NCI-H2171 treated with DMSO at 0.1 percent for 48 hours (cell line): Measurements from ENCODE around the gene SMAD7.

ENCODE experiments used
- DNase-seq: peaks from one replicate; lab custom pipeline; 2025; lab: John Stamatoyannopoulos, UW

Gene SMAD7

DNA sequence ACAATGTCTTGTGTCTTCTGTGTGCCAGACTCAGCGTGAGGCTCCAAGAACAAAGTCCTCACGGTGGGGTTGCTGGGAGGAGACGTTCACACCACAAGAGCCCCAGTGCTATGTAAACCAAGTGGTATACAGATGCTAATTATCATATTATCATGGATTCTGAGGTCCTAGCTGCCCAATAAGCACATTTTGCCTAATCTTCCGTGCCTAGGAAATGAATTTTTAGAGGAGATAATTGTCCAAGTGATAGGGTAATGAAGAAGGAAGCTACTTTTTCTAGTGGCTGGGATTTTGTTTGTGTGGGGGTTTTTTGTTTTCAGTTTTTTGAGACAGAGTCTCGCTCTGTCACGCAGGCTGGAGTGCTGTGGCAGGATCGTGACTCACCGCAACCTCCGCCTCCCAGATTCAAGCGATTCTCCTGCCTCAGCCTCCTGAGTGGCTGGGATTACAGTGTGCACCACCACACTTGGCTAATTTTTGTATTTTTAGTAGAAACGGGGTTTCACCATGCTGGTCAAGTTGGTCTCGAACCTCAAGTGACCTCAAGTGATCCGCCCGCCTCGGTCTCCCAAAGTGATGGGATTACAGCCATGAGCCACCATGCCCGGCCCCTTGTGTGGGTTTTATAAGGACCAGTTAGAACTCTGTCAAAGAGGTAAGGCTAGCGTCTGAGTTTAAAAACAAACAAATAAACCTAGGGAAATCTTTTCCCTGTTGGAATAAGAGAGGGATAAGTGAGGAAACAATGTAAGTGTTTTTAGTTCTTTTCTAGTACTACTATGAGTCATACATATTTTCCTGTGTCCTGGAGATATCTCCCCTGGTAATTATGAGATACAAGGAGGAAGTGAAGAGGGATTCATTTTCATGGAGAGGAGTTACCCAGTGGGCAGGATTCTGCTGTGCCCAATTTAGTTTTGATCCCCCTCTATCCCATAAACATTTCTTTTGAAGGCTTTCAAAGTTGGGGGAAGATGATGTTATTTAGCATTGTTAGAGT lies 9.5 kb upstream of the SMAD7 start:
- DNase-seq, result no peak

DNA sequence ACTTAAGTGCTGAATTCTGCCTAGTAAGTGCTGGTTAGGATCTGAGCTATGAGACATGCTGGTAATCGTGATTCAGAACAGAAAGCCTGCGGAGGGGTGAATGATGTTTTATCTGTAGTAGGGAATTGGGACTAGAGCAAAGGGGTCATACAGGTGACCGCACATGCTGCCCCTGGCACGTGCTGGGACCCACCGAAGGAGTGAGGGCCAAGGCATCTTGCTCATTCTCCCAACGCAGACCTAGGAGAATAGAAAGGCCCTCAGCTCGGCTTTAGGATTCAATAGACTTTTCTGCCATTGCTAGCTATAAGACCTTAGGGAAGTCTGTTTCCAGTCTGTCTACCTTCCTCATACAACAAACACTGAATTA lies 8.8 kb upstream of the SMAD7 start:
- no peak for DNase-seq

DNA sequence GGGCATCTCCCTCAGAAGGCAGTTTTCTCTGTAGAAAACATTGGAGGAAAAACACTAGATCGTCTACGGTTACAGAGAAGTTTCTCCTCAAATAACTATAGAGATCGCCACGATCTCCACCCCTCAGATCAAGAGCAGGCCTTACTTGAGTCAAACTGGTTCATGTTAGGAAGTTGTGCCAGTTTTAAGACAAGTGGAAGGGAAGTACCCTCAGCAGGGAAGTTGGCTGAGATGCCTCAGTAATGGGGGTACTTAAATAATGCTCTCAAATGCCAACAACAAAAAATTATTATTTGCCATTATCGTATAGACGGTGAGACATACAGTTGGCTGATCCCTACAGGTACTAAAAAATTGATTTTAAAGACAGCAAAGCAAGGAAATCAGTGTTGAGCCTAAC lies 8.2 kb upstream of the SMAD7 start:
- no peak for DNase-seq

DNA sequence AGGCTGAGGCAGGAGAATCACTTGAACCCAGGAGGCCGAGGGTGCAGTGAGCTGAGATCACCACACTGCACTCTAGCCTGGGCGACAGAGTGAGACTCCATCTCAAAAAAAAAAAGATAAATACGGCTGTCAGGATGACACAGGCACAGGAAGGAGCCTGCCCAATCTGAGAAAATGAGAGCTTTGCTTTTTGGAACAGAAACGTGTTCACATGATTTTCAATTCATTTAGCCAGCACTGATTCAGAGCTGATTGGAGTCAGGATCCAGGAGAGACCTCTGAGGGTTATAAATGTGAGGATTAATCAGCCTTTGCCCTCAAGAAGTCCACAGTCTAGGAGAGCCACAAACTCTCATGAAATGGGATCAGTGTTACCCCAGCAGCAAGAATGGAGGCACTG lies 6.9 kb upstream of the SMAD7 start:
- DNase-seq, result no peak

- no peak for DNase-seq
Observed at GRCh38 chr18:48957136-48957535, 6.4 kb upstream of the SMAD7 start.

GRCh38 chr18:48956356-48956755 lies 5.6 kb upstream of the SMAD7 start:
- DNase-seq, result no peak

DNA sequence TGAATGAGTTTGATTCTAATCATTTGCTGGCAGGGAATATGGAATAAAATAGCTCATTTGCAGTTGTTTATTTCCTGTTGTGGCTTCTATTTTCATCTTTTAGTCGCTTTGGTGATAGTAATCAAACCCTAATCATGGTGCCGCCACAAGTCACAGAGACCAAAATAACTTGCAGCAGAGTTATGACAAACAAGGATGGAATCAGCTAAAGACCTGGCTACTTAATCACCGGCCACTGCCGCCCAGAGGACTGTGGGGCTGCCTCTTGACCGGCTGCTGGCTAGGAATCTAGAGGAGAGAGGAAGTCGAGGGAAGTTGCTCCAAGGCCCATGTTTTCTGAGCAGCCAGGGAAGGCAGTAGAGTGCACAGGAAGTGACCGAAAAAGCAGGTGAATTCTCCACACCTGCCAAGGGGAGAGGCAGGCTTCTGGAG lies 5.1 kb upstream of the SMAD7 start:
- no peak for DNase-seq

- DNase-seq, result no peak
Observed at GRCh38 chr18:48954886-48955819, 4.4 kb upstream of the SMAD7 start.

GRCh38 chr18:48953104-48953706 lies 2.4 kb upstream of the SMAD7 start:
- DNase-seq, result no peak

- peak; percentile 66 for DNase-seq
Observed at GRCh38 chr18:48952287-48953103, 1.7 kb upstream of the SMAD7 start.

DNA sequence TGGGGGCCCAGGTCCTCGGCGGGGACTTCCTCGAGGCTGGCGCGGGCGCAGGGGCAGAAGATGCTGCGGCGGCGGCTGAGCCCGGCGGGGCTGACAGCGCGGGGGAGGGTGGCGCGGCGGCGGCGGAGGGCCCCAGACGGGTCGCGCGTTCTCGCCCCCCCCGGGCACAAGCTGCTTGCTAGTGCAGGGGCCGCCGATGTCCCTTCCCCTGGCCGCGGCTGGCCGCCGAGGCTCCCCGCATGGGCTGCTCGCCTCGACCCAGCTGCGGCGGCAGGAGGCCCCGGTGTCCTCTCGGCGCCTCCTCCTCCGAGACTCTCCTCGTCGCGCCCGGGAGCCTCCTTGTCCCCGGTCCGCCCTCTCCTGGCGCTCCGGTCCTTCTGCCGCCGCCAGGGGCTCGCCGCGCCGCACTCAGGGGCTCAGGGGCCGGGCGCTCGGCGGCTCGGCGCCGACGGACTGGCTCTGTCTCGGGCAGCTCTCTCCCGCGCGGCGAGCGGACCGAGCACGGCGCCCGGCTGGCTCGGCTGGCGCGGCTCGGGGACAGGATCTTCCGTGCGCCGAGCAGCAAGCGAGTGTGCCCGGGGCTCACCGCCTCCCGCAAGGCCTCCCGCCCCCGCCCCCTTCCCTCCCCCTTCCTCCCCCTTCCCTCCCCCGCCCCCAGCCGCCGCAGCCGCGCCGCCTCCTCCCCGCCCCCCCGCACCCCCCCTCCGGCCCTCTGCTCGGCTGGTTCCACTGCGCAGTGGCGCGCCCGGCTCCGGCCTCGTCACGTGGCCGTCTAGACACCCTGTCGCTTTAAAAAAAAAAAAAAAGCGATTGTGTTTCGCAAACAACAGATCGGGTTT lies 902 bp upstream of the SMAD7 start:
- DNase-seq, result peak; percentile 81

DNA sequence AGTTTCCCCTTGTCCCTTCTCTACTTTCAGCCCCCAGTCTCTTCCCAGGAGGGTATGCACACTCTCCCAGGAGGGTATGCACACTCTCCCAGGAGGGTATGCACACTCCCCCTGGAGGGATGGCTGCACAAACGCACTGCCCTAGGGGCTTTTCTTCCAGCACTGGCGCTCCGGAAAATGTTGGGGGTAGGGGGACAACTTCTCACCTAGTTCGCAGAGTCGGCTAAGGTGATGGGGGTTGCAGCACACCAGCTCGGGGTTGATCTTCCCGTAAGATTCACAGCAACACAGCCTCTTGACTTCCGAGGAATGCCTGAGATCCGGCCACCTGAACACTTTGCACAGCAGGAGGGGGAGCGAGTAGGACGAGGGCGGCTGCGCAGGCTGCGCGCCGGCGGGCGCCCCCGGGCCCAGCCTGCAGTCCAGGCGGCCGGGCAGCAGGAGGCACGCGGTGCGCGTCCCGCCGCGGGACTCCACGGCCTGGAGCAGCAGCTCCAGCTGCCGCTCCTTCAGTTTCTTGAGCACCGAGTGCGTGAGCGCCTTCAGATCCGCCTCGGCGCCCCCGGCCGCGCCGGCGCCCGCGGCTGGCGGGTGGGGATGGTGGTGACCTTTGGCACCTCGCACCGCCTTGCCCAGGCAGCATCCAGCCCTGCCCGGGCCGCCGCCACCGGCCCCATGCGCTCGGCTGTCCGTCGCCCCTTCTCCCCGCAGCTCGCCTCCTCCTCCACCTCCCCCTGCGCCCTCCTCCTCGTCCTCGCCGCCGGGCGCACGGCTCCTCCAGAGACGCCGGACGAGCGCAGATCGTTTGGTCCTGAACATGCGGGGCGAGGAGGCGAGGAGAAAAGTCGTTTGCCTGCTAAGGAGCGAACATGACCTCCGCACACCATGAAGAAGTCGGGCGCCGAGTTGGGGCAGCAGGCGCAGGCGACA lies 894 bp downstream of the SMAD7 start:
- DNase-seq, result peak; percentile 71

GRCh38 chr18:48949050-48949605 lies 1.6 kb downstream of the SMAD7 start:
- peak; percentile 30 for DNase-seq

- peak; percentile 30 for DNase-seq
Observed at GRCh38 chr18:48948112-48949049, 2.4 kb downstream of the SMAD7 start.

GRCh38 chr18:48947560-48947959 lies 3.2 kb downstream of the SMAD7 start:
- DNase-seq, result no peak

- peak; percentile 5 for DNase-seq
Observed at GRCh38 chr18:48947092-48947491, 3.7 kb downstream of the SMAD7 start.

- no peak for DNase-seq
Observed at GRCh38 chr18:48946329-48946835, 4.4 kb downstream of the SMAD7 start.

- DNase-seq, result no peak
Observed at GRCh38 chr18:48945953-48946217, 4.9 kb downstream of the SMAD7 start.
